GM12873 (cell line): ENCODE results near the gene RGS6.

ENCODE experiments used
- CTCF ChIP-seq: IDR thresholded peaks from 2 replicates; pipeline ENCODE4 v1.5.1; 2012; ENCODE audit warnings: low read depth, mild to moderate bottlenecking, moderate library complexity, low read length, control low read depth; ENCODE audit not compliant: insufficient read depth; ENCODE audit errors: missing control alignments

RGS6 gene

GRCh38 chr14:72576258-72576657 lies 644.0 kb downstream of the RGS6 start:
- TF ChIP-seq CTCF = no peak

GRCh38 chr14:72577521-72577920 lies 645.3 kb downstream of the RGS6 start:
- TF ChIP-seq CTCF = no peak

- no peak for TF ChIP-seq CTCF
Measured at GRCh38 chr14:72578514-72578913, 646.3 kb downstream of the RGS6 start.

GRCh38 chr14:72582582-72582981 lies 650.4 kb downstream of the RGS6 start:
- TF ChIP-seq CTCF = no peak

- TF ChIP-seq CTCF = no peak
Measured at GRCh38 chr14:72583316-72584272, 651.4 kb downstream of the RGS6 start.

GRCh38 chr14:72588521-72588920 lies 656.3 kb downstream of the RGS6 start:
- TF ChIP-seq CTCF = no peak

- no peak for TF ChIP-seq CTCF
Measured at GRCh38 chr14:72589652-72590051, 657.4 kb downstream of the RGS6 start.
